ENCODE measurements around the gene UBR1. TPM values are rescaled to one million over a fixed set of nuclear protein-coding genes. Genes with fewer than 3 reads are reported as not detected.

UBR1 gene
- total and polyA plus RNA-seq, 2 donors (not counting 3 experiments of a cell fraction or from before 2014, with no cell fraction given) = 5.3 to 26.9 TPM

DNA sequence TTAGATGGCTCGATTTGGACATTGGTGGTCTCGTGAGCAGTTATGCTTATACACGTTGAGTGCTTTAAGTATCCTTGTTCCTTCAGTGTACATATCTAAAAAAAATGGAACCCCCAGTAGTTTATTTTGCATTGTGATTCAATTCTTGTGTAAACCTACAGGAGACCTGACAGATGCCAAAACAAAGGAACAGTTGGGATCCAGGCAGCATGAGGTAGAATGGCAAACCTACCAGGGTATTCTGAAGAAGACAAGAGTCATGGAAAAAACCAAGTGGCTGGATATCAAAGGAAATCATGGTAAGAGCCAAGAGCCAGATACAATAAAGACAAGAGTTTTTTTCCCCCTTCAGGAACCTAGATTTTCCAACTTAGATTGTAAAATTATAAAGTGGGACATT is 29.5 kb upstream of the UBR1 start:
- Histone ChIP-seq H3K27ac (ENCODE audit: insufficient read depth, low read depth, low read length) (no peak overlapping the region), H3K9me3 (replicated peaks; ENCODE audit: control insufficient read depth, insufficient read depth, low read length) (no peaks in the 10 kb centered on the region), H3K4me2 (ENCODE audit: insufficient read depth, low read length) (no peak overlapping the region), H2AFZ (ENCODE audit: low read depth, low read length) (no peak overlapping the region), H3K79me2 (ENCODE audit: control insufficient read depth, insufficient read depth, low read length) (no peaks in the 10 kb centered on the region), H3K27me3 (ENCODE audit: control insufficient read depth in 2 of 2, insufficient read depth in 2 of 2, low read length in 2 of 2) (no peaks in the 10 kb centered on the region), H3K4me1 (ENCODE audit: control insufficient read depth, extremely low read depth, insufficient read depth, low read length) (peaks cover 11% of the 10 kb centered on the region), H3K9ac (replicated peaks; ENCODE audit: extremely low read depth, insufficient read depth, low read length) (no peak overlapping the region), H3K4me3 (replicated peaks in 1 of 3; ENCODE audit: insufficient read depth in 1 of 3, low read depth in 1 of 3, low read length in 3 of 3) (no peak overlapping the region), H3K9me1 (replicated peaks; ENCODE audit: control insufficient read depth, extremely low read depth, insufficient read depth, low read length) (no peaks in the 10 kb centered on the region), H3K36me3 (ENCODE audit: control insufficient read depth in 2 of 2, extremely low read depth in 1 of 2, insufficient read depth in 2 of 2, low read length in 2 of 2) (peaks cover under 1 to 13% of the 10 kb centered on the region in 2 experiments), H4K20me1 (replicated peaks; ENCODE audit: control insufficient read depth, extremely low read depth, insufficient read depth, low read length) (no peaks in the 10 kb centered on the region)
- TF ChIP-seq JUN (IDR thresholded peaks at IDR 0.05; ENCODE audit: borderline replicate concordance, insufficient read depth, insufficient read length, low read depth) = no peak
- TF ChIP-seq POLR2A (IDR thresholded peaks at IDR 0.05; ENCODE audit: low read depth, low read length) = no peak
- no peak for TF ChIP-seq FOS (IDR thresholded peaks at IDR 0.05; ENCODE audit: borderline replicate concordance, insufficient read depth, low read length)
- TF ChIP-seq EZH2 (IDR thresholded peaks at IDR 0.05; ENCODE audit: borderline replicate concordance, low read depth, low read length, severe bottlenecking) = no peak
- TF ChIP-seq, protein P1, sequence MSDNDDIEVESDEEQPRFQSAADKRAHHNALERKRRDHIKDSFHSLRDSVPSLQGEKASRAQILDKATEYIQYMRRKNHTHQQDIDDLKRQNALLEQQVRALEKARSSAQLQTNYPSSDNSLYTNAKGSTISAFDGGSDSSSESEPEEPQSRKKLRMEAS (IDR thresholded peaks at IDR 0.05; ENCODE audit: insufficient read depth, insufficient read length) = no peak
- no peak for TF ChIP-seq GATA2 (IDR thresholded peaks at IDR 0.05; ENCODE audit: insufficient read depth, insufficient read length, low read depth, low read length)
- no peak for TF ChIP-seq POLR2AphosphoS5 (IDR thresholded peaks at IDR 0.05; ENCODE audit: insufficient read depth, low read depth, low read length)
- TF ChIP-seq, protein P2, sequence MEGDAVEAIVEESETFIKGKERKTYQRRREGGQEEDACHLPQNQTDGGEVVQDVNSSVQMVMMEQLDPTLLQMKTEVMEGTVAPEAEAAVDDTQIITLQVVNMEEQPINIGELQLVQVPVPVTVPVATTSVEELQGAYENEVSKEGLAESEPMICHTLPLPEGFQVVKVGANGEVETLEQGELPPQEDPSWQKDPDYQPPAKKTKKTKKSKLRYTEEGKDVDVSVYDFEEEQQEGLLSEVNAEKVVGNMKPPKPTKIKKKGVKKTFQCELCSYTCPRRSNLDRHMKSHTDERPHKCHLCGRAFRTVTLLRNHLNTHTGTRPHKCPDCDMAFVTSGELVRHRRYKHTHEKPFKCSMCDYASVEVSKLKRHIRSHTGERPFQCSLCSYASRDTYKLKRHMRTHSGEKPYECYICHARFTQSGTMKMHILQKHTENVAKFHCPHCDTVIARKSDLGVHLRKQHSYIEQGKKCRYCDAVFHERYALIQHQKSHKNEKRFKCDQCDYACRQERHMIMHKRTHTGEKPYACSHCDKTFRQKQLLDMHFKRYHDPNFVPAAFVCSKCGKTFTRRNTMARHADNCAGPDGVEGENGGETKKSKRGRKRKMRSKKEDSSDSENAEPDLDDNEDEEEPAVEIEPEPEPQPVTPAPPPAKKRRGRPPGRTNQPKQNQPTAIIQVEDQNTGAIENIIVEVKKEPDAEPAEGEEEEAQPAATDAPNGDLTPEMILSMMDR (IDR thresholded peaks at IDR 0.05; ENCODE audit: extremely low read depth in 1 of 2, insufficient read depth in 1 of 2, low read depth in 1 of 2, low read length in 2 of 2) = no peak
- no peak for TF ChIP-seq MYC (IDR thresholded peaks at IDR 0.05; ENCODE audit: low read depth, low read length)
- DNase-seq (ENCODE audit: low read depth, low spot score) (no peak), FAIRE-seq (no peak)
- CTCF ChIA-PET = interaction anchor here (2.4 kb wide), 1 partner anchor 69 kb away, joined by 8 read pairs; no protein-coding TSS in a partner anchor
- intact Hi-C loops (cut with micrococcal nuclease) (no loop called here), dilution Hi-C loops (cut with MboI; ENCODE audit: extremely low pct_ligation_motif_present, low sequenced_read_pairs) (no loop called here)
- POLR2A ChIA-PET = no interaction called here
- BruUV-seq (replicated peaks) = no TSS peak
